Measurements from ENCODE around the gene SSB.
"Not testable (repeated sequence)": the region's sequence is repeated elsewhere in the genome, so short reads cannot be mapped to it uniquely, and the experiment has no call there.

Gene SSB

DNA sequence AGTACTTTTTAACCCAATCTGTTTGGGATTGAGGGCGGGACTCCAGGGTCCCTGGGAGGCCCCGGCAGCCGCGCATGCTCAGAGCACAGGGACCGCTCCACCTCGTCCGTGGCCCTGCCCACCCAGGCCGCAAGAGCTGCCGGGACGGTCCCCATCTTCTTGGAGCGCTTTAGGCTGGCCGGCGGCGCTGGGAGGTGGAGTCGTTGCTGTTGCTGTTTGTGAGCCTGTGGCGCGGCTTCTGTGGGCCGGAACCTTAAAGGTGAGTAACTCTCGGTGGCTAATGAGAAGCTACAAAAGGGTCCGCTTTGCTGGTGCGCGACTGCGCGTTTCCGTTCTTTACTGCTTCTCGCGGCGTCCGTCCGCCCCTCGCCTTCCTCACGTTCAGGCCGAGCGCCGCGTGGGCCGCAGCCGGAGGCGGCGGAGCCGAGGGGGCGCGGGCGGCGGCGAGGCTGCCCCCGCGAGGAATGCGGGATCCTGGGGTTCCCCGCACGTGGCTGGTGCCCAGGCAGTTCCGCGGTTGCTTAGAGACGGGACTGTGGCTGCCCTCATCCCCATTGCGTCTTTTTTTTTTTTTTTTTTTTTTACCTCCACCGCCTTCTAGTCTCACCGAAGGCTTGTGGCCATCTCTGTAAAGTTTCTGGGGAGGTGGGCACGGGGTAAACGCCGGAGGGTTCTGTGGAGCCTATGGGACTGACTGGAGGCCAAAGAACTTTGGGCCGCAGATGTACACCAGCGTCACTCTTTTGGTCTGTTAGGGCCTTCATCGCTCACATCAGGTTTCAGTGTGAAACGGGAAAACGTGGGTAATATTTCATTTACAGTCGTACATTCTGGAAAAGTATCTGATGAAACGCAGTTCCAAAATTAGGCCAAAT, at the start of gene SSB:
SSB (plus strand) TSS at position 154 of the 875 bp plus-strand sequence. CDS start 2,090 bp downstream, outside the sequence.
- peak; percentile 84 for FAIRE-seq

DNA sequence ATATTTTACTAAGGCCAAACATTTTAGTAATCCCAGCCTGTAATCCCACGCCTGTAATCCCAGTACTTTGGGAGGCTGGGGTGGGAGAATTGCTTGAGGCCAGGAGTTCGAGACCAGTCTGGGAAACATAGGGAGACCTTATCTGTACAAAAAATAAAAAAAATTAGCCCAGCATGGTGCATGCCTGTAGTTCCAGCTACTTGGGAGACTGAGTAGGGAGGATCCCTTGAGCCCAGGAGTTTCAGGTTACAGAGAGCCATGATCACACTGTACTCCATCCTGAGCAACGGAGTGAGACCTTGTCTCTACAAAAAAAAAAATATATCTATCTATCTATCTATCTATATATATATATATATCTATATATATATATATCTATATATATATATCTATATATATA, 45.9 kb upstream of the SSB start:
- no peak for DNase-seq (ENCODE audit: low spot score)
- FAIRE-seq: no peak

More for the DNA sequence above, at the start of gene SSB:
- peak; percentile 93 for DNase-seq (ENCODE audit: low spot score)

DNA sequence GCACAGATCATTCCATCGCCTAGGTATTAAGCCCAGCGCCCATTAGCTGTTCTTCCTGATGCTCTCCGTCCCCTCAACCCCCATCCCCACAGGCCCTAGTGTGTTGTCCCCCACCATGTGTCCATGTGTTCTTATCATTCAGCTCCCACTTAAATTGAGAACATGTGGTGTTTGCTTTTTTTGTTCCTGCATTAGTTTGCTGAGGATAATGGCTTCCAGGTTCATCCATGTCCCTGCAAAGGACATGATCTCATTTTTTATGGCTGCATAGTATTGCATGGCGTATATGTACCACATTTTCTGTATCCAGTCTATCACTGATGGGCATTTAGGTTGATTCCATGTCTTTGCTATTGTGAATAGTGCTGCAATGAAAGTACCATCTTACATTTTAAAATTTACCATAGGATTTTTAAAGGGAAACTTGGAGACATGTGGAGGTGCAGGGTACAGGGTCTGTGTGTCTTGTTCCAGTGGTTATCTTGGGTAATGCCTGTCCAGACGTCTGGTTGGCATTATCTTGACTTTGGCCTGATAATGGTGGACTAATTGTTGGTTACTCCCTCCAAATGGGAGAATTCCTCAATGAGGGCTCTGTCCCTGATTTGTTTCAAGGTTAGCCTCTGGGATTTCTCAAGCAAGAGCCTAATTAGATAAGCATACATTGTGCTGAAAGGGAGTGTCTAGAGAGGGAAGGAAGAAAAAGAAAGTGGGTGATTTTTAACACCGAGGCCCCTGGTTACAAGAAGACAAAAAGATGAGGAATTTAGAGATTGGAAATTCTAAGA, 43.4 kb upstream of the SSB start:
- no peak for DNase-seq (ENCODE audit: low spot score)
- FAIRE-seq: no peak

DNA sequence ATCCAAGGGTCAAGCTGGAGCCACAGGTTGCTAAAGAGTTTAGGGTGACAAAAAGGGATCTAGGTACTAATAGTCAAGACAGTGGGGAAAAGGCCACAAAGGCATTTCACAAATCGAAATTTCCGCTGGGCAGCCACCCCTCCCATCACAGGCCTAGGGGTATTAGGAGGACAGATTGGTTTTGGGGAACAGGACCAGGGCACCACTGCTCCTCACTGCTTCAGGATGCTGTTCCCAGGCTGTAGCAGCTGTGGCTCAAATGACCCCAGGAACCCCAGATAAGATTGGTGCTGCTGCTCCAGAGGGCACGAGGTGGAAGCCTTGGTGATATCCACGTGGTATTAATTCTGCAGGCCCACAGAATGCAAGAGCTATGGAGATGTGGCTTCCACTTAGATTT, 42.3 kb upstream of the SSB start:
- FAIRE-seq (no peak), DNase-seq (ENCODE audit: low spot score) (no peak)

DNA sequence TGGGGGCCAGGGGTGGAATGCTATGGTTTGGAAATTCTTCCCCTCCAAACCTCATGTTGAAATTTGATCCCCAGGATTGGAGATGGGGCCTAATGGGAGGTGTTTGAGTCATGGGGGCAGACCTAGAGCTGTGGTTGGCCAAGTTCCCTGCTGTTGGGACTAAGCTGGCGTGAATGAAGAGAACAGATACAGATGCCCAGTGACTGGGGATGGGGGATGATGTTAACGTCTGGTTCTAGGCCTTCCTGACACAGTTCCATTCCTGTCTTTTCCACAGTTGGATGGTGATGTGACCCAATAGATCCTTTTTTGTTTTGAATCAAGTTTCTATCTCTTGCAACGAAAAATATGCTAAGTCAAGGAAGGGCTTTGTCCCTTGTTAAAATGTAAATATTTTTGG, 41.3 kb upstream of the SSB start:
- FAIRE-seq (no peak), DNase-seq (ENCODE audit: low spot score) (no peak)

DNA sequence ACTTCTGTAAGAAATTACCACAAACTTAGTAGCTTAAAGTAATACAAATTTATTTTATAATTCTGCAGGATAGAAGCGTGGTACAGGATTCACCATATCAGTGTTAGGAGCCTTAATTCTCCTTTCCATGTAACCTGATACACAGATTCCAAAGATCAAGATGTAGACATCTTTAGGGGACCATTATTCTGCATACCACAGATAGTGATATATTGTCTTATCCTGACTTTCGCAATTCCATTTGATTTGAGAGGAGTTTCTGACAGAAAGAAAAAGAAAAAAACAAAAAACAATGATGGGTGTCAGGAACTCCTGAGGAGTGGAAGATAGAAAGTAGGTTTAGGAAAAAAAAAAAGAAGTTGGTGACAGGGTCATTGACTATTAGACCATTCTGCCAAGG, 40.9 kb upstream of the SSB start:
- FAIRE-seq (no peak), DNase-seq (ENCODE audit: low spot score) (no peak)

DNA sequence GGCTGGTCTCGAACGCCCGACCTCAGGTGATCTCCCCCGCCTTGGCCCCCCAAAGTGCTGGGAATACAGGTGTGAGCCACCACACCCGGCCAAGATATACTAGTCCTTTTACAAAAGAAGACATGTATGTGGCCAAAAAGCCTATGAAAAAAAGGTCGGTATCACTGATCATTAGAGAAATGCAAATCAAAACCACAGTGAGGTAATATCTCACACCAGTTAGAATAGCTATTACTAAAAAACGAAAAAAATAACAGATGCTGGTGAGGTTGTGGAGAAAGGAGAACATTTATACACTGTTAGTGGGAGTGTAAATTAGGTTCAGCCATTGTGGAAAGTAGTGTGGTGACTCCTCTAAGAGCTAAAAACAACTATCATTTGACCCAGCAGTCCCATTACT, 38.7 kb upstream of the SSB start:
- no peak for DNase-seq (ENCODE audit: low spot score)
- FAIRE-seq: no peak

DNA sequence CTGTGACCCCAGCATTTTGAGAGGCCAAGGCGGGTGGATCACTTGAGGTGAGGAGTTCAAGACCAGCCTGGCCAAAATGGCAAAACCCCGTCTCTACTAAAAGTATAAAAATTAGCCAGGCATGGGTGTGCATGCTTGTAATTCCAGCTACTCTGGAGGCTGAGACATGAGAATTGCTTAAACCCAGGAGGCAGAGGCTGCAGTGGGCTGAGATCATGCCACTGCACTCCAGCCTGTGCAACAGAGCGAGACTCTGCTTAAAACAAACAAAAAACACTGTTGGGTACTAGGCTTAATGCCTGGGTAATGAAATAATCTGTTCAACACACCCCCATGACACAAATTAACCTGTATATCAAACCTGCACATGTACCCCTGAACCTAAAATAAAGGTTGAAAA, 37.9 kb upstream of the SSB start:
- DNase-seq (ENCODE audit: low spot score); FAIRE-seq: not testable (repeated sequence)

DNA sequence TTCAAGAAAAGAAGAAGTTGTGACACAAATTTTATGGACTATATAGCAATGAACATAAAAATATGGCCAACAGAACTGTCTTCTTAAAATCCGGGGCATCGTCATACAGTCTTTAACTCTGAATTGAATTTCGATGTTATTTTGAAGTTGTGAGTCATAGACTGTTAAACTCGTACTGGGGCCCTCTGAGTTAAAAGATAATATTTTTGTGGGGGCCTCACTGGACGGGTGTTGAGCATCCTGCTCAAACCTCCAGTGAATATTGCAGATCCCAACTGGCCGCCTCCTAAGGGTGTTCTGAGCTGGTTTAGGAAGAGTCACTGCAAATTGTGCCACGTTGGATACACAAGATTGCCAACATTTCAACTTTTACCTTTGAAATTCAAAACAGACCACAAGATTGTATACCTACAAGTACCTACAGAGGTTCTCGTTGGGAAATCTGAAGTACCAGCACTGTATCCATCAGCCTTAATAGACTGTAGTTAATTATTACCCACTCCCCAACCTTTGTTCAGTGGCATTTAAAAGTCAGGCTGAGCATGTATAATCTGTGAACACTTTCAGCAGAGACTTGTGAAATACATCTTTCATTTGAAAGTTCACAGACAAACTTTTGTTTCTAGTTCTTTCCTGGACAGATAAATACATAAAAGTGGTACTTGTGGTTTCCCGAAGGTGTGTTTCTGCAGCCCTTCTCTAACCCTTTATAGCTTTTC, 37.3 kb upstream of the SSB start:
- DNase-seq (ENCODE audit: low spot score) (no peak), FAIRE-seq (no peak)

DNA sequence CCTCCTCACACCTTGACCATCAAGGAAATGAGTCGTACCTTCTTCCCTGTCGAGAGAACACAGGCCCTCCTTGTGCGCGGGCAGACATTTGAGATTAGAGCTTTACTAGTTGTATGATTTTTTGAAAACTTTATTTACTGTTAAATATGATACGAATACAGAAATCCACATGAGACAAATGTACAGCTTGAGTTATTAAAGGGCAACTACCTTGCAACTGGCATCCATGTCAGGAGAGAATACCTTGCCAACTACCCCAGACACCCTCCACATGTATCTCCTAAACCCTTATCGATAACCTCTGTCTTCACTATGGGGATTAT, 36.7 kb upstream of the SSB start:
- no peak for DNase-seq (ENCODE audit: low spot score)
- FAIRE-seq: no peak

DNA sequence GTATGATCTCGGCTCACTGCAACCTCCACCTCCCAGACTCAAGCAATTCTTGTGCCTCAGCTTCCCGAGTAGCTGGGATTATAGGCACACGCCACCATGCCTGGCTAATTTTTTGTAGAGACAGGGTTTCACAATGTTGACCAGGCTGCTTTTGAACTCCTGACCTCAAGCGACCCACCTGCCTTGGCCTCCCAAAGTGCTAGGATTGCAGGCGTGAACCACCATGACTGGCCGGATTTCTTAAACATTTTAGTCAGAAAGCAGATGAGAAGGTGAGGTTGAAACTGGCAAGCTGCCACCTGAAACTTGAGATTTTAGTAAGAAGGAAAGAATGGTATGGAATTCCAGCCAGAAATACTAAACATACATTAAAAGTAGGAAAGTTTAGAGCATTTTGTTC, 33.1 kb upstream of the SSB start:
- FAIRE-seq: no peak
- no peak for DNase-seq (ENCODE audit: low spot score)

DNA sequence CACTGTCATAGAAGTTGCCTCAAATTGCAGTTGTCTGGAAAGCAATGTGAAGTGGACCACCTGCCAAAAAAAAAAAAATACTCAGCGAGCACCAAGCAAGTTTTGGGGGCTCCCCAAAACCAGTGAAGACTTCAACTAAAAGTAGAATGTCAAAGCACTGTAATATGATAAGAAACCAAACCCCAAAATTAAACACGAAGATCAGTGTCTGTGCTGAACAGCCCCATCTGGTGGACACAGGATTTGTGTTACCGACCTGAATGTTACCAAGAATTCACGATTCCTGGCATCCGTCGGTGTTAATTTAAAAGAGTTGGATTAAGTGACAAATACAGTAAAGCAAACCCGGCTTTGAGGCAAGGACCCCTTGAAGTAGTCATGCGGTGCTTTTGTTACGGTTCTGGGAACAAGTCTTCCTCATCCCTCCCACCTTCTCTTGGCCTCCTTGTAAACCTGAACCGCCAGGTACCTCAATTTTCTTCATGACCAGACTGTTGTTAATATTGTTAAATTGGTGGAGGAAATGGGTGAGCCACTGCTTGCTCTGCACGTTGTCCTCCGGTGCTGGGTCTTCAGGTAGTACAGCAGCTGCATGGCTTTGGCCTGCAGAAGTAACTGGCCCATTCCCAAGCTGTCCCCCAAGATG, 31.3 kb upstream of the SSB start:
- FAIRE-seq (no peak), DNase-seq (ENCODE audit: low spot score) (peak; percentile 23)

DNA sequence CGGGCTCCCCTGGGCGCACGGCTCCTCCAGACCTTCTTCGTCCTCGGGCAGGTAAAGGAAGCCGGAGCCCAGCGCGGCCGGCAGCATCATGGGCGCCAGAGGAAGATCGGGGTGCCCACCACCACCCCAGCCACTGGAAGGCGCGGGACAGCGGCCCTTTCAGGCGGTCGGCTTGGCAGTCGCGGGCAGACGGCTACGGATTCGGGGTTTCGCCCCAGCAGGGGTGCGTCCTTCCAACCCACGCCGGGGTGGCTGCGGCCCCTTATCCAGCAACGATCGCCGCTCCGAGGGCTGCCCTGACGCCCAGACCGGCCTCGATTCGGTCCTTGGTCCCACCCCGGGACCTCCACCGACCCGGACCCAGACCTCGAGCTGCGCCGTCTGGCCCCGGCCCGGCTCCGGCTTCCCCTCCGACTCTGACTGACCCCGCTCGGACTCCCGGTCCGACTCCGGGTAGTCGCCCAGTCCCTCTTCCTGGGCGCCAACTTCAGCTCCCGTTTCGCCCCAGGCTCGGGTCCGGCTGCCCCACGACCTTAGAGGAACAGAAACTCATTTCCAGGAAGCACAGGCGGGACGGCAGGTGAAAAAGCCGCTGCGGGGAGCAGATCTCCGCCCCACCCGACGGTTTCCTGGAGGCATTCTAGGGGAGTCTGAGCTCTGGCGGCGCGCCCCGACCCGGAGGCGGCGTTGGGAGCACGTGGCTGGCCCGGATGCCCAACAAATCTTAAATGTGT, 30.2 kb upstream of the SSB start:
- FAIRE-seq (no peak), DNase-seq (ENCODE audit: low spot score) (no peak)

DNA sequence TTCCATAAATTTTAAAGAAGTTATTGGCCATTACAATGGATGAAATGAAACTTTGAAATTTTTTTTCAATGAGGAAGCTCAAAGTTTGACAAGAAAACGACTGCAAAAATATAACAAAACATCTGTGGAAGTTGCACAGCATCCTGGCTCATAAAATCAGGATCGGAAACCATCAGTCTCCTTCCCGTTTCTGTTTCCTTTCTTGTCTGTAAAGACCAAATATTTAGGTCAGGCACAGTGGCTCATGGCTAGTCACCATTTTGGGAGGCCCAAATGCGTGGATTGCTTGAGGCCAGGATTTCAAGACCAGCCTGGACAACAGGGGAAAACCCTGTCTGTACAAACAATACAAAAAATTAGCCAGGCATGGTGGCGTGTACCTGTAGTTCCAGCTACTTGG, 27.6 kb upstream of the SSB start:
- FAIRE-seq: no peak

DNA sequence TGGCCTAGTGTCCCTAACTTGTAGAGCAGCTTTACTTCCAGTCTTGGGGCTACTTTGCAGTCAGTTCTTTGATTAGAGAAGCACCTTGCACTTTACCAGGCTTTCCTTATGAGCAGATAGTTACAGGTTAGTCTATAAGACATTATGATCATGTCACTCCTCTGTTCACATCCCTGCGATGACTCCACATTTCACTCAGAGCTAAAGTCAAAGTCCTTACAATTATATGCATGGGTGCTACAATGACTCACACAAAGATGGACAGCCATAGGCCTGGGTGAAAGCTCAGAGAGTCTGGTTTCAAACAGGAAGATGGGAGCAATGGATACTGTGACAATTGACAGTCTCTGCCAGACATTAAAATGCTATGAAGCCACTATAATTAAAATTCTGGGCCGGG, 27.1 kb upstream of the SSB start:
- DNase-seq (ENCODE audit: low spot score) (peak; percentile 59), FAIRE-seq (no peak)

More for the DNA sequence above, 27.6 kb upstream of the SSB start:
- no peak for DNase-seq (ENCODE audit: low spot score)

DNA sequence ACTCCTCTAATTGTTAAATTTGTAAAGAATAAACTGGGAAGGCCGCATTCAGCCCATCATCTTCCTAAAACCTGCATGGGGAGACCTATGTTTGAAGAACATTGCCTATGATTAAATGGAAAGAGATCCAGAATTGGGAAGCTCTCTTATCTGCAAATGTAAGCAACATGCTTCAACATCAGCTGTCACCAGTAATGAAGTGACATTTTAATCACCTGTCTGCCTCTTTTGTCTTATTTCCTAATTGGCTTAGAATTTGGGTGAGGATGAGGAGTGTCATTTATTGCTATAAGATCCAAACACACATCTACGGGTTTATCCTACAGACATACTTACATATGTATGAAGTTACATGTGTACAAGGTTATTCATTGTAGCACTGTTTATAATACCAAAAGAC, 26.0 kb upstream of the SSB start:
- FAIRE-seq: no peak

DNA sequence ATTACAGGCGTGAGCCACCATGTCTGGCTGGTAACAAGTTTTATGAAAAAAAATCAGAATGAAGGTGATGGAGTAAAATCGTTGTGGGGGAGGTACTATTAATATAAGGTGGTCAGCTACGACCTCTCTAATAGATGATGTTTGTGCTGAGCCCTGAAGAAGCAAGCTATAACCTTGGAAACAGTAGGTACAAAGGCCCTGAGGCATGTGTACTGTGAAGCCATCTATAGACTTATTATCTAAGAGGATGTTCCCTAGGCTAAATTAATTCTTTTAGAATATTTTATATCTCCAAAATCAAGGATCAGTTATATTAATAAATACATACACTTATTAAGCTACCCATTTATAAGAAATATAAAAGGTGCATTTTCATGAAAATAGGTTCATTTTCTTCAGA, 23.3 kb upstream of the SSB start:
- DNase-seq (ENCODE audit: low spot score) (no peak), FAIRE-seq (no peak)

More for the DNA sequence above, 26.0 kb upstream of the SSB start:
- DNase-seq (ENCODE audit: low spot score): no peak

DNA sequence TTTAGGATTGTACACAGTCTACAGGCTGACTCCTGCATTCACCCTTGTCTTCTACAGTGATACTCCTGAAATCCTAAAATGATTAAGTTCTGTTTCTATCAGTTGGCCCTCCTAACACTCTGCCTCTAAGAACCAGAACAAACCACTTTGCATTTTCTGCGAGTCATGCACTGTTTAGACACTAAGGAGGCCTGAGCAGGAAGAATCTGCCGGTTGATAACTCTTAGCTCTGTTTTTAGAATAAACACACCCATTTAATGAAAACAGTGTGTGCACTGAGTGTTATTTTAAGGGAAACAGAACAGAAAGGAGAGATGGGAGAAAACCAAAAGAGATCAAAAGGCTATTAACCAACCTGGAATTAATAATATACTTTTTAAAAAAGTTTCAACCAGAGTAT, 22.9 kb upstream of the SSB start:
- peak; percentile 33 for DNase-seq (ENCODE audit: low spot score)
- FAIRE-seq: no peak

DNA sequence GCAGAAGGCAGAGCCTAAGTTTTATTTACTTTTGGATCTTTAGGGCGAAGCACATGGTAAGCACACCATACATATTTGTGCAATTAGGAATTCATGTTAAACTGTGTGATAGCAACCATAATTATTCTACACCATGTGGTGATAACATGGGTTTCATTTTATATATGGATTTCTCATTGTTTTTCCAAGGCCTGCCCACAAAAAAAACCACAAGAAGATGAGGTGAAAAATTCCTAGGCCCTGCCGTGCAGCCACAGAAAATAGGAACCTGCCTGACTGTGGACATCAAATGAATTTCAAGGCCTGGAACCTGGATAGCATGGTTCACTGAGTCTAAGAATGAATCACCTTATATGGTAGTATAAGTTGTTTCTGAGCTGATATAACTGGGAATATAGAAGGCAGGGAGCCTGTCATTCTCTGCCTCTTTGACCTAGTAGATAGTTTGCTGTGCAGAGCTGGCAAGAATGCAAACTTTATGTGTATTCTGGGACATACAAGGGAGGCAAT, 22.4 kb upstream of the SSB start:
- DNase-seq (ENCODE audit: low spot score): peak; percentile 85
- peak; percentile 88 for FAIRE-seq

DNA sequence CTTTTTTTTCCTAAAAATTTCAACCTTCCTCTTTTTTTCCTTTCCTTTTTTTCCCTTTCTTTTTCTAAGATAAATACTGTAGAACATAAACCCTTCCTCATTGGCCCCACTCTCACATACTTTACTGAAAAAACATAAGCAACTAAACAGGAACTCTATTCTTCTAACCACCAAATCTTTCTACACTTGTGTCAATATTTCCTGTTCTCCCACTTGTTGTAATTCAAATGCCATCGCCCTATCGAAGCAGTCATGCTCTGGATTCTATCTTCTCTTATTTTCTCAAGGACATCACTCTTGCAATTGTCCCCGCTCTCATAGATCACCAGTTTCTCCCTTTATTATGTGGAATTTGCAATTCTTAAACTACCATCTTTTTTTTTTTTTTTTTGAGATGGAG, 20.2 kb upstream of the SSB start:
- FAIRE-seq (no peak), DNase-seq (ENCODE audit: low spot score) (no peak)
